MM.1S (cell line): ENCODE results near the gene CACNA1C.

Experiments
- DNase-seq: peaks from one replicate; pipeline ENCODE4 v3.0.0-alpha.2; 2015
- H2AFZ ChIP-seq: fragments of 300-600 bp; sonication (generic); 2 replicates; pipeline ENCODE4 v1.6.0; 2016; ENCODE audit warnings: antibody characterized with exemption, low read length
- H3F3A ChIP-seq: fragments of 300-600 bp; sonication (generic); 2 replicates; pipeline ENCODE4 v1.6.1; 2016; ENCODE audit warnings: mild to moderate bottlenecking, antibody characterized with exemption, low read length, moderate library complexity, mixed read lengths; ENCODE audit not compliant: insufficient read depth
- H3K27ac ChIP-seq: fragments of 300-600 bp; sonication (generic); 2 replicates; pipeline ENCODE4 v1.5.1; 2016; ENCODE audit warnings: mild to moderate bottlenecking, low read length
- H3K27me3 ChIP-seq: fragments of 300-600 bp; sonication (generic); replicated peaks from 2 replicates; pipeline ENCODE4 v1.6.0; 2016; ENCODE audit warnings: low read length; ENCODE audit not compliant: insufficient read depth
- H3K36me3 ChIP-seq: fragments of 300-600 bp; sonication (generic); replicated peaks from 2 replicates; pipeline ENCODE4 v1.6.1; 2016; ENCODE audit warnings: mild to moderate bottlenecking, low read length, mixed read lengths; ENCODE audit not compliant: insufficient read depth
- H3K4me1 ChIP-seq: fragments of 300-600 bp; sonication (generic); 2 replicates; pipeline ENCODE4 v1.6.1; 2016; ENCODE audit warnings: low read length, mixed read lengths
- H3K4me2 ChIP-seq: fragments of 300-600 bp; sonication (generic); 2 replicates; pipeline ENCODE4 v1.6.0; 2016; ENCODE audit warnings: low read depth, low read length
- H3K4me3 ChIP-seq: fragments of 300-600 bp; sonication (generic); 2 replicates; pipeline ENCODE4 v1.5.1; 2016; ENCODE audit warnings: low read length, mixed read lengths
- H3K79me2 ChIP-seq: fragments of 300-600 bp; sonication (generic); 2 replicates; pipeline ENCODE4 v1.6.1; 2016; ENCODE audit warnings: mixed run types, low read length, mixed read lengths
- H3K9ac ChIP-seq: fragments of 300-600 bp; sonication (generic); 2 replicates; pipeline ENCODE4 v1.6.1; 2016; ENCODE audit warnings: low read length, mixed read lengths
- H3K9me2 ChIP-seq: fragments of 300-600 bp; sonication (generic); replicated peaks from 2 replicates; pipeline ENCODE4 v1.6.1; 2016; ENCODE audit warnings: mild to moderate bottlenecking, low read length, mixed read lengths; ENCODE audit not compliant: insufficient read depth
- H3K9me3 ChIP-seq: fragments of 300-600 bp; sonication (generic); replicated peaks from 2 replicates; pipeline ENCODE4 v1.6.1; 2016; ENCODE audit warnings: mild to moderate bottlenecking, low read length, mixed read lengths; ENCODE audit not compliant: insufficient read depth
- H4K20me1 ChIP-seq: fragments of 300-600 bp; sonication (generic); 2 replicates; pipeline ENCODE4 v1.6.1; 2016; ENCODE audit warnings: mild to moderate bottlenecking, low read length, moderate library complexity, mixed read lengths; ENCODE audit not compliant: insufficient read depth
- EZH2 ChIP-seq: fragments of 300-600 bp; sonication (generic); optimal IDR thresholded peaks from 2 replicates; pipeline ENCODE3; 2017; ENCODE audit warnings: low read depth, mild to moderate bottlenecking, antibody characterized with exemption, low read length, mixed read lengths
- EZH2phosphoT487 ChIP-seq: fragments of 300-600 bp; sonication (generic); IDR thresholded peaks from 2 replicates; pipeline ENCODE4 v1.6.1; 2018; ENCODE audit warnings: antibody characterized with exemption, low read length
- TF ChIP-seq, protein P1 (sequence below): fragments of 300-600 bp; sonication (generic); IDR thresholded peaks from 2 replicates; pipeline ENCODE4 v1.5.1; 2016; ENCODE audit warnings: antibody characterized with exemption, low read length, mixed read lengths

CACNA1C gene

DNA sequence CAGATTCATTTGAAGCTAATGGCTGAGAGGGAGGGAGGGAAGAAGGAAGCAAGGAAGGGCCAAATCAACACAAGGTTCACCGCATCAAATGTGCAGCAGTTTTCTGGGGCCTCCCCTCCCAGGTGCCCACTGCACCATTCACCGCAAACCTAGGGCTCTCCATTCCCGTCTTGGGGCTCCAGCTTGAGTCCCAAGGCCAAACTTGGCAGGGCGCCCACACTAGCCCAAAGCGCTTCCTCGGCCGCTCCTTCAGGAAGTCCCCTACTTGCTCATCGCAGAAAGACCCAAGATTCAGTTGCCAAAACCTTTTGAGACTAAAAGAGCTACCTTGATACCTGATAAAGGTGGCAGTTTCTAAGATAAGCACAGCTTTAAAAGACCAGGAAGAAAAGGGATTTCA, 601.5 kb downstream of the CACNA1C start:
- H3K4me2 ChIP-seq, result no peak overlapping the region
- no peaks in the 10 kb centered on the region for H3K79me2 ChIP-seq
- H3K36me3 ChIP-seq, result no peaks in the 10 kb centered on the region
- H3F3A ChIP-seq, result no peaks in the 10 kb centered on the region
- H3K9me2 ChIP-seq, result no peaks in the 10 kb centered on the region
- no peaks in the 10 kb centered on the region for H4K20me1 ChIP-seq
- no peak overlapping the region for H3K4me3 ChIP-seq
- no peaks in the 10 kb centered on the region for H3K4me1 ChIP-seq
- TF ChIP-seq, protein P1, sequence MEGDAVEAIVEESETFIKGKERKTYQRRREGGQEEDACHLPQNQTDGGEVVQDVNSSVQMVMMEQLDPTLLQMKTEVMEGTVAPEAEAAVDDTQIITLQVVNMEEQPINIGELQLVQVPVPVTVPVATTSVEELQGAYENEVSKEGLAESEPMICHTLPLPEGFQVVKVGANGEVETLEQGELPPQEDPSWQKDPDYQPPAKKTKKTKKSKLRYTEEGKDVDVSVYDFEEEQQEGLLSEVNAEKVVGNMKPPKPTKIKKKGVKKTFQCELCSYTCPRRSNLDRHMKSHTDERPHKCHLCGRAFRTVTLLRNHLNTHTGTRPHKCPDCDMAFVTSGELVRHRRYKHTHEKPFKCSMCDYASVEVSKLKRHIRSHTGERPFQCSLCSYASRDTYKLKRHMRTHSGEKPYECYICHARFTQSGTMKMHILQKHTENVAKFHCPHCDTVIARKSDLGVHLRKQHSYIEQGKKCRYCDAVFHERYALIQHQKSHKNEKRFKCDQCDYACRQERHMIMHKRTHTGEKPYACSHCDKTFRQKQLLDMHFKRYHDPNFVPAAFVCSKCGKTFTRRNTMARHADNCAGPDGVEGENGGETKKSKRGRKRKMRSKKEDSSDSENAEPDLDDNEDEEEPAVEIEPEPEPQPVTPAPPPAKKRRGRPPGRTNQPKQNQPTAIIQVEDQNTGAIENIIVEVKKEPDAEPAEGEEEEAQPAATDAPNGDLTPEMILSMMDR, result no peak
- no peak for TF ChIP-seq EZH2phosphoT487
- TF ChIP-seq EZH2, result no peak
- no peak overlapping the region for H3K27ac ChIP-seq
- H3K9ac ChIP-seq, result no peak overlapping the region
- no peak for DNase-seq
- H3K27me3 ChIP-seq, result peaks cover 16% of the 10 kb centered on the region
- no peak overlapping the region for H2AFZ ChIP-seq
- no peaks in the 10 kb centered on the region for H3K9me3 ChIP-seq

DNA sequence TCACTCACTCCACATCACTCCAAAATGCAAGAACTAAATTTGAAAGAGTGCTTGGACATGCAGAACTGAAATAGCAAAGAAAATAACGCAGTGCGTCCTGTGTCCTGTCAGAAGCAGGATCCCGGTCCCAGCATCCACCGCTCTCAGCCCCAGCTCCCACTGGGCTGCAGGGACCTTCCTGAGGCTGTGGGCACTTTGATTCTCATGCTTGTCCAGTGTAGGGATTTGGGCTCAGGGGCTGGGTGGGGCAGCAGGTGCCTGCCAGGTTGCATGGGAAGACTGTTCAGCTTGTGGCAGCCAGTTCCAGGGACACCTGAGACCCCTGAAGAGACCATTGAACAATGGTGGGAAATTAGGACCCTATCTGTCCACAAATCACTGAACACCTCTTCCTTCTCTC, 602.0 kb downstream of the CACNA1C start:
- Histone ChIP-seq H3K4me1 (no peaks in the 10 kb centered on the region), H3K36me3 (no peaks in the 10 kb centered on the region), H3K4me3 (no peak overlapping the region), H3F3A (no peaks in the 10 kb centered on the region), H3K9me3 (no peaks in the 10 kb centered on the region), H3K9me2 (no peaks in the 10 kb centered on the region), H4K20me1 (no peaks in the 10 kb centered on the region), H3K79me2 (no peaks in the 10 kb centered on the region), H2AFZ (no peak overlapping the region), H3K27ac (no peak overlapping the region), H3K27me3 (peaks cover 12% of the 10 kb centered on the region), H3K4me2 (no peak overlapping the region), H3K9ac (no peak overlapping the region)
- TF ChIP-seq, protein P1, result no peak
- TF ChIP-seq EZH2phosphoT487 (no peak), EZH2 (no peak)
- DNase-seq, result no peak

DNA sequence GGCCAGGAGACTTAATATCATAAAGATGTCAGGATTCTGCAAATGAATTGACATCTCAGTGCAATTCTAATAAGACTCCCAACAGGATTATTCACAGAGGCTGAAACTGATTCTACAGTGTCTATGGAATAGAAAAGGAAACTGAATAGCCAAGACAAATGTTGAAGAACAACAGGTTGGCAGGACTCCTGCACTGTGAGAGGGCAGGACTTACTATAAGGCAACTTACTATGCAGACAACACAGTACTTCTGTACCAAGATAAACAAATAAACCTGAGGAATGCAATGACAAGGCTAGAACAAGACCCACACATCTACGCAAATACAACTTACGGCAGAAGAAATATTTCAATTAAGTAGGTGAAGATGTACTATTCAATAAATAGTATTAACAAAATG, 609.7 kb downstream of the CACNA1C start:
- no peaks in the 10 kb centered on the region for H3K27me3 ChIP-seq
- H2AFZ ChIP-seq, result no peak overlapping the region
- H3K27ac ChIP-seq, result no peak overlapping the region
- H4K20me1 ChIP-seq, result no peaks in the 10 kb centered on the region
- no peaks in the 10 kb centered on the region for H3K79me2 ChIP-seq
- H3K4me1 ChIP-seq, result no peaks in the 10 kb centered on the region
- H3K36me3 ChIP-seq, result no peaks in the 10 kb centered on the region
- H3F3A ChIP-seq, result no peaks in the 10 kb centered on the region
- H3K9me2 ChIP-seq, result no peaks in the 10 kb centered on the region
- H3K4me2 ChIP-seq, result no peak overlapping the region
- H3K9ac ChIP-seq, result no peak overlapping the region
- no peak for DNase-seq
- TF ChIP-seq, protein P1, result no peak
- TF ChIP-seq EZH2phosphoT487 (no peak), EZH2 (no peak)
- H3K4me3 ChIP-seq, result no peak overlapping the region
- H3K9me3 ChIP-seq, result no peaks in the 10 kb centered on the region
